ENCODE measurements around the gene NINJ2. TPM values are rescaled to one million over a fixed set of nuclear protein-coding genes. Genes with fewer than 3 reads are reported as not detected.

NINJ2 gene
- total RNA-seq, 1 donor from 2014 or later: not detected

DNA sequence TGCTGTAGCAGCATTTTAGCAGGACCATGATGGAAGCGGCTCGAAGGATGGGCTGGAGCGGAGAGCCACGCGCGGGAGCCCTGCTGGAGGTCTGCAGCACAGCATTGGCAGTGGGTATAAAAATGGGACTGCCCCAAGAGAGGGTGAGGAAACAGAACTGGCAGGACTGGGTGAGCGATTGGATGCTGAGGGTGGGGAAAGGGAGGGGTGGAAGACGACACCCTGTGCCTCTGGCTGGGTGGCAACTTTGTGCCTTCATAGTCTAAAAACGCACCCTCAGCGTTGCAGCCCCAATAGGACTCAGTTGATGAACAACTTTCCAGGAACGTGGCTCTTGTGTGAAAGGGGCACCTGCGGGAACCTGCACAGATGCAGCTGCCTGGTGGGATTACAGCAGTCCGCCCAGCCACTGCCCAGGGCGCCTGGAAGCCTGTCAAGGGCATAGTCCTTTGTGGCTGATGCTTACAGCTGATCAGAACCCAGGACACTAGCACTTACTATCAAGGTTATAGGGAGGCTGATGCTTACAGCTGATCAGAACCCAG lies 73.0 kb downstream of the NINJ2 start:
- no peak for TF ChIP-seq EZH2 (IDR thresholded peaks at IDR 0.05; ENCODE audit: insufficient read depth, low read length)
- TF ChIP-seq, protein P1, sequence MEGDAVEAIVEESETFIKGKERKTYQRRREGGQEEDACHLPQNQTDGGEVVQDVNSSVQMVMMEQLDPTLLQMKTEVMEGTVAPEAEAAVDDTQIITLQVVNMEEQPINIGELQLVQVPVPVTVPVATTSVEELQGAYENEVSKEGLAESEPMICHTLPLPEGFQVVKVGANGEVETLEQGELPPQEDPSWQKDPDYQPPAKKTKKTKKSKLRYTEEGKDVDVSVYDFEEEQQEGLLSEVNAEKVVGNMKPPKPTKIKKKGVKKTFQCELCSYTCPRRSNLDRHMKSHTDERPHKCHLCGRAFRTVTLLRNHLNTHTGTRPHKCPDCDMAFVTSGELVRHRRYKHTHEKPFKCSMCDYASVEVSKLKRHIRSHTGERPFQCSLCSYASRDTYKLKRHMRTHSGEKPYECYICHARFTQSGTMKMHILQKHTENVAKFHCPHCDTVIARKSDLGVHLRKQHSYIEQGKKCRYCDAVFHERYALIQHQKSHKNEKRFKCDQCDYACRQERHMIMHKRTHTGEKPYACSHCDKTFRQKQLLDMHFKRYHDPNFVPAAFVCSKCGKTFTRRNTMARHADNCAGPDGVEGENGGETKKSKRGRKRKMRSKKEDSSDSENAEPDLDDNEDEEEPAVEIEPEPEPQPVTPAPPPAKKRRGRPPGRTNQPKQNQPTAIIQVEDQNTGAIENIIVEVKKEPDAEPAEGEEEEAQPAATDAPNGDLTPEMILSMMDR (IDR thresholded peaks at IDR 0.05; ENCODE audit: insufficient read depth, low read depth, low read length): no peak
- Histone ChIP-seq H2AFZ (ENCODE audit: low read depth, low read length) (no peak overlapping the region), H3K9me3 (ENCODE audit: insufficient read depth, low read depth, low read length) (no peaks in the 10 kb centered on the region), H3K36me3 (ENCODE audit: insufficient read depth, low read length) (no peaks in the 10 kb centered on the region), H3K79me2 (ENCODE audit: insufficient read depth, low read length) (no peaks in the 10 kb centered on the region), H3K4me1 (ENCODE audit: insufficient read depth, low read length) (no peaks in the 10 kb centered on the region), H4K20me1 (ENCODE audit: insufficient read depth, low read length) (no peaks in the 10 kb centered on the region), H3K9ac (ENCODE audit: low read length) (no peak overlapping the region), H3K4me3 (ENCODE audit: insufficient read depth, low read depth, low read length) (no peak overlapping the region), H3K27me3 (ENCODE audit: insufficient read depth, low read length) (peaks cover 6% of the 10 kb centered on the region), H3K4me2 (ENCODE audit: low read length) (no peak overlapping the region), H3K27ac (ENCODE audit: low read depth, low read length) (no peak overlapping the region)
- Mint-ChIP-seq H3K4me1 (ENCODE audit: low read depth, unreplicated experiment) (no peaks in the 10 kb centered on the region), H3K9me3 (ENCODE audit: unreplicated experiment) (peaks cover 8% of the 10 kb centered on the region), H3K27me3 (ENCODE audit: low read depth, unreplicated experiment) (peaks cover 29% of the 10 kb centered on the region), H3K27ac (ENCODE audit: unreplicated experiment) (no peak overlapping the region), H3K4me3 (ENCODE audit: unreplicated experiment) (no peak overlapping the region), H3K36me3 (ENCODE audit: low read depth, unreplicated experiment) (no peaks in the 10 kb centered on the region)
- FAIRE-seq (no peak), DNase-seq (ENCODE audit: low read depth) (no peak)

DNA sequence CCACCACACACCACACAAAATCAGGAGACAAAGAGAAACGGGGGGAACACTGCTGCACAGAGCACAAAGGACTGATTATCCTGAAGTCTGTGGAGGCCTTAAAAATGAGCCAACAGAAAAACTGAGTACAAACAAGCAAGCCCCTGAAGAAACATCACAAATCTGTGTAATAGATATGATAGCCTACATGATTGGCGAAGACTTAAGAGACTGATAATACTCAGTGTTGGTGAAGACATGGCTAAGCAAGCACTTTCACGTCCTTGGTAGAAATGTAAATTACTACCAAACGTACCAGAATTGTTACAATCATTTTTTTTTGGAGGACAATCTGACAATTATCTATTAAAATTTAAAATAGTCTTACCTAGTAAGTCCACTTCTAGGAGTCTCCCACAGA lies 74.6 kb downstream of the NINJ2 start:
- no peak for FAIRE-seq
- Histone ChIP-seq H3K36me3 (ENCODE audit: insufficient read depth, low read length) (no peaks in the 10 kb centered on the region), H4K20me1 (ENCODE audit: insufficient read depth, low read length) (no peaks in the 10 kb centered on the region), H3K79me2 (ENCODE audit: insufficient read depth, low read length) (no peaks in the 10 kb centered on the region), H3K27me3 (ENCODE audit: insufficient read depth, low read length) (peaks cover 6% of the 10 kb centered on the region), H2AFZ (ENCODE audit: low read depth, low read length) (no peak overlapping the region), H3K27ac (ENCODE audit: low read depth, low read length) (no peak overlapping the region), H3K4me2 (ENCODE audit: low read length) (no peak overlapping the region), H3K4me3 (ENCODE audit: insufficient read depth, low read depth, low read length) (no peak overlapping the region), H3K4me1 (ENCODE audit: insufficient read depth, low read length) (no peaks in the 10 kb centered on the region), H3K9ac (ENCODE audit: low read length) (no peak overlapping the region), H3K9me3 (ENCODE audit: insufficient read depth, low read depth, low read length) (no peaks in the 10 kb centered on the region)
- no peaks in the 10 kb centered on the region for H3K36me3 Mint-ChIP-seq (ENCODE audit: low read depth, unreplicated experiment)
- no peak overlapping the region for H3K4me3 Mint-ChIP-seq (ENCODE audit: unreplicated experiment)
- peaks cover 34% of the 10 kb centered on the region for H3K27me3 Mint-ChIP-seq (ENCODE audit: low read depth, unreplicated experiment)
- H3K9me3 Mint-ChIP-seq (ENCODE audit: unreplicated experiment): peaks cover 8% of the 10 kb centered on the region
- no peaks in the 10 kb centered on the region for H3K4me1 Mint-ChIP-seq (ENCODE audit: low read depth, unreplicated experiment)
- no peak for DNase-seq (ENCODE audit: low read depth)
- H3K27ac Mint-ChIP-seq (ENCODE audit: unreplicated experiment): no peak overlapping the region
- TF ChIP-seq, protein P1 (IDR thresholded peaks at IDR 0.05; ENCODE audit: insufficient read depth, low read depth, low read length): no peak
- no peak for TF ChIP-seq EZH2 (IDR thresholded peaks at IDR 0.05; ENCODE audit: insufficient read depth, low read length)

DNA sequence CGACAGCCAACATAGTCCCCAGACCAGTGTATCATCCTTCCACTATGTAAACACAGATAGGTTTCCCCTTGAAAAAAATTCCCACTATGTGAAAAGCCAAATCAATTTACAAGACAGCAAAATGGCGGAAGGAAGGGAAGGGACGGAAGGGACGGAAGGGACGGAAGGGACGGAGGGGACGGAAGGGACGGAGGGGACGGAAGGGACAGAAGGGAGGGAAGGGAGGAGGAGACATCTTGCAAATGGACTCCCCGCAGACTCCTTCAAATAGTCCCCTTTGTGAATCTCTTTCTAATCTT lies 75.3 kb downstream of the NINJ2 start:
- DNase-seq (ENCODE audit: low read depth) (no peak), FAIRE-seq (no peak)
- H3K79me2 ChIP-seq (ENCODE audit: insufficient read depth, low read length): no peaks in the 10 kb centered on the region
- peaks cover 8% of the 10 kb centered on the region for H3K9me3 Mint-ChIP-seq (ENCODE audit: unreplicated experiment)
- TF ChIP-seq, protein P1 (IDR thresholded peaks at IDR 0.05; ENCODE audit: insufficient read depth, low read depth, low read length): no peak
- TF ChIP-seq EZH2 (IDR thresholded peaks at IDR 0.05; ENCODE audit: insufficient read depth, low read length): no peak
- no peak overlapping the region for H3K4me3 Mint-ChIP-seq (ENCODE audit: unreplicated experiment)
- H3K4me3 ChIP-seq (ENCODE audit: insufficient read depth, low read depth, low read length): no peak overlapping the region
- no peaks in the 10 kb centered on the region for H3K4me1 ChIP-seq (ENCODE audit: insufficient read depth, low read length)
- no peak overlapping the region for H2AFZ ChIP-seq (ENCODE audit: low read depth, low read length)
- H3K9ac ChIP-seq (ENCODE audit: low read length): no peak overlapping the region
- H3K36me3 ChIP-seq (ENCODE audit: insufficient read depth, low read length): no peaks in the 10 kb centered on the region
- peaks cover 30% of the 10 kb centered on the region for H3K27me3 Mint-ChIP-seq (ENCODE audit: low read depth, unreplicated experiment)
- H3K9me3 ChIP-seq (ENCODE audit: insufficient read depth, low read depth, low read length): no peaks in the 10 kb centered on the region
- no peak overlapping the region for H3K27ac ChIP-seq (ENCODE audit: low read depth, low read length)
- no peaks in the 10 kb centered on the region for H4K20me1 ChIP-seq (ENCODE audit: insufficient read depth, low read length)
- no peaks in the 10 kb centered on the region for H3K4me1 Mint-ChIP-seq (ENCODE audit: low read depth, unreplicated experiment)
- H3K27ac Mint-ChIP-seq (ENCODE audit: unreplicated experiment): no peak overlapping the region
- H3K27me3 ChIP-seq (ENCODE audit: insufficient read depth, low read length): peaks cover 6% of the 10 kb centered on the region
- H3K4me2 ChIP-seq (ENCODE audit: low read length): no peak overlapping the region
- no peaks in the 10 kb centered on the region for H3K36me3 Mint-ChIP-seq (ENCODE audit: low read depth, unreplicated experiment)

All from astrocyte (in vitro differentiated cells and primary cell).